ENCODE measurements around the gene CORO6. TPM values are rescaled to one million over a fixed set of nuclear protein-coding genes. Genes with fewer than 3 reads are reported as not detected.

CORO6 gene
- total RNA-seq, 4 donors from 2014 or later, result 65.3 to 161 (median 99.2) TPM

GRCh38 chr17:29648005-29648404 lies 25.3 kb upstream of the CORO6 start:
- Histone ChIP-seq H3K27me3 (no peaks in the 10 kb centered on the region), H3K4me3 (replicated peaks in 1 of 3) (no peak overlapping the region), H3K27ac (no peak overlapping the region), H3K9me3 (no peaks in the 10 kb centered on the region), H3K36me3 (no peaks in the 10 kb centered on the region), H3K4me1 (peaks cover 38 to 63% of the 10 kb centered on the region in 2 donors)
- 89 to 95% methylated on average over 5 of the region's 5 CpGs for WGBS, 2 donors
- TF ChIP-seq POLR2A (IDR thresholded peaks at IDR 0.05) (no peak), CTCF (IDR thresholded peaks at IDR 0.05) (no peak)
- DNase-seq, result no peak
- intact Hi-C loops (cut with DNase I), result no loop called here

- intact Hi-C loops (cut with DNase I), result no loop called here
- peak overlapping the region; percentile 88 to 96 (median 90) for H3K27ac ChIP-seq
- TF ChIP-seq CTCF (IDR thresholded peaks at IDR 0.05) (no peak), POLR2A (IDR thresholded peaks at IDR 0.05) (peak in 1 of 2 donors; percentile 11)
- H3K36me3 ChIP-seq, result no peaks in the 10 kb centered on the region
- H3K27me3 ChIP-seq, result no peaks in the 10 kb centered on the region
- H3K4me3 ChIP-seq (replicated peaks in 1 of 3), result no peak overlapping the region
- H3K4me1 ChIP-seq, result peaks cover 60 to 71% of the 10 kb centered on the region in 2 donors
- WGBS, 2 donors, result 45 to 69% methylated on average over 5 of the region's 5 CpGs
- H3K9me3 ChIP-seq, result no peaks in the 10 kb centered on the region
- peak; percentile 64 to 69 for DNase-seq
These were observed 22.9 kb upstream of the CORO6 start for GRCh38 chr17:29645515-29646051.

- peak overlapping the region; percentile 88 to 96 (median 90) for H3K27ac ChIP-seq
- H3K4me1 ChIP-seq, result peaks cover 58 to 76% of the 10 kb centered on the region in 2 donors
- intact Hi-C loops (cut with DNase I), result no loop called here
- H3K4me3 ChIP-seq (replicated peaks in 1 of 3), result no peak overlapping the region
- no peaks in the 10 kb centered on the region for H3K9me3 ChIP-seq
- H3K36me3 ChIP-seq, result no peaks in the 10 kb centered on the region
- no peak for TF ChIP-seq CTCF (IDR thresholded peaks at IDR 0.05)
- TF ChIP-seq POLR2A (IDR thresholded peaks at IDR 0.05), result no peak
- DNase-seq, result no peak
- H3K27me3 ChIP-seq, result no peaks in the 10 kb centered on the region
- 86 to 91% methylated on average over 1 of the region's 1 CpG for WGBS, 2 donors
These were observed 21.1 kb upstream of the CORO6 start for GRCh38 chr17:29643817-29644160.

GRCh38 chr17:29642171-29642611 lies 19.5 kb upstream of the CORO6 start:
- Histone ChIP-seq H3K4me1 (peaks cover 58 to 76% of the 10 kb centered on the region in 2 donors), H3K27me3 (no peaks in the 10 kb centered on the region), H3K9me3 (no peaks in the 10 kb centered on the region), H3K36me3 (no peaks in the 10 kb centered on the region), H3K27ac (peak overlapping the region; percentile 88 to 96 (median 90)), H3K4me3 (replicated peaks in 1 of 3) (no peak overlapping the region)
- 34 to 42% methylated on average over 2 of the region's 2 CpGs for WGBS, 2 donors
- TF ChIP-seq POLR2A (IDR thresholded peaks at IDR 0.05) (no peak), CTCF (IDR thresholded peaks at IDR 0.05) (no peak)
- intact Hi-C loops (cut with DNase I), result no loop called here
- peak in 1 of 2 donors; percentile 29 for DNase-seq

GRCh38 chr17:29640981-29641642 lies 18.4 kb upstream of the CORO6 start:
- Histone ChIP-seq H3K27ac (peak overlapping the region; percentile 88 to 96 (median 90)), H3K9me3 (no peaks in the 10 kb centered on the region), H3K27me3 (no peaks in the 10 kb centered on the region), H3K4me3 (replicated peaks in 1 of 3) (no peak overlapping the region), H3K36me3 (peaks cover 0 to 6% of the 10 kb centered on the region in 2 donors), H3K4me1 (peaks cover 58 to 72% of the 10 kb centered on the region in 2 donors)
- WGBS, 2 donors, result 78 to 82% methylated on average over 7 of the region's 7 CpGs
- no peak for DNase-seq
- TF ChIP-seq POLR2A (IDR thresholded peaks at IDR 0.05) (no peak), CTCF (IDR thresholded peaks at IDR 0.05) (no peak)
- intact Hi-C loops (cut with DNase I), result no loop called here
